Endometrium (tissue), 2 donors: ENCODE results near the gene ABI3BP.
A peak's percentile ranks its signal among the peaks of the same experiment; 100 is the strongest.
"Not testable (repeated sequence)": the region's sequence is repeated elsewhere in the genome, so short reads cannot be mapped to it uniquely, and the experiment has no call there.

Experiments
- FAIRE-seq: peaks from 2 replicates; lab custom pipeline; 2012; peaks lifted over from hg19 to GRCh38; lab: Jason Lieb, UNC
- donor health status: control.
- donor health status: control.

ABI3BP gene, protein sequence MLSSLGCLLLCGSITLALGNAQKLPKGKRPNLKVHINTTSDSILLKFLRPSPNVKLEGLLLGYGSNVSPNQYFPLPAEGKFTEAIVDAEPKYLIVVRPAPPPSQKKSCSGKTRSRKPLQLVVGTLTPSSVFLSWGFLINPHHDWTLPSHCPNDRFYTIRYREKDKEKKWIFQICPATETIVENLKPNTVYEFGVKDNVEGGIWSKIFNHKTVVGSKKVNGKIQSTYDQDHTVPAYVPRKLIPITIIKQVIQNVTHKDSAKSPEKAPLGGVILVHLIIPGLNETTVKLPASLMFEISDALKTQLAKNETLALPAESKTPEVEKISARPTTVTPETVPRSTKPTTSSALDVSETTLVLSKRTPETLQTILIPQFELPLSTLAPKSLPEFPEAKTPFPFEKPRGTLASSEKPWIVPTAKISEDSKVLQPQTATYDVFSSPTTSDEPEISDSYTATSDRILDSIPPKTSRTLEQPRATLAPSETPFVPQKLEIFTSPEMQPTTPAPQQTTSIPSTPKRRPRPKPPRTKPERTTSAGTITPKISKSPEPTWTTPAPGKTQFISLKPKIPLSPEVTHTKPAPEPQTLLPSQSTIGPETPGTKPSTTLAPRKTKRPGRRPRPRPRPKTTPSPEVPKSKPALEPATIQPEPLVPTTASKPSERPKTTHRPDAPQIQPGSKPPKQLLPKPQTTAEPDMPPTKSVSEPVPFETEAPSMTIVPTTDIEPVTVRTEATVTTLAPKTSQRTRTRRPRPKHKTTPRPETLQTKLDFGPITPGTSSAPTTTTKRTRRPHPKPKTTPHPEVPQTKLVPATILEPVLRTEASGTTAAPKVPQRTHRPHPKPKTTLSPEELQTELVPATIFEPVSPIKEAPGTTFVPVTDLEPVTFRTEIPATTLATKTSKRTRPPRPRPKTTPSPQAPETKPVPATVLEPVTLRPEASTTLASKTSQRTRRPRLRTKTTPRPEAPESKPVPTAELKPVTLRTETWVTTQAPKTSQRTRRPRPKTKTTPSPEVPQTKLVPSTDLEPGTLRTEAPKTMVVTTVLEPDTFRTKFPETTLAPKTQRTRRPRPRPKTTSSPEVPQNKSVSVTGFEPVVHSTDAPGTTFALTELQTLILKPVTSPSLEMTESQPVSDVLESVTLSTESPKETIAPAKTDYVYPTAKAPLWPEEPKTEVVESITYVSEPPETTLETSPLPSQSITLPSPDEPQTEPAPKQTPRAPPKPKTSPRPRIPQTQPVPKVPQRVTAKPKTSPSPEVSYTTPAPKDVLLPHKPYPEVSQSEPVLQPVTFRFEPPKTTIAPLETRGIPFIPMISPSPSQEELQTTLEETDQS (N-terminal part only)

GRCh38 chr3:100993309-100993708 lies at the start of gene ABI3BP:
Gene ABI3BP (minus strand): TSS chr3:100993421. CDS start chr3:100993384, 37 bp downstream.
- FAIRE-seq = peak; percentile 80

DNA sequence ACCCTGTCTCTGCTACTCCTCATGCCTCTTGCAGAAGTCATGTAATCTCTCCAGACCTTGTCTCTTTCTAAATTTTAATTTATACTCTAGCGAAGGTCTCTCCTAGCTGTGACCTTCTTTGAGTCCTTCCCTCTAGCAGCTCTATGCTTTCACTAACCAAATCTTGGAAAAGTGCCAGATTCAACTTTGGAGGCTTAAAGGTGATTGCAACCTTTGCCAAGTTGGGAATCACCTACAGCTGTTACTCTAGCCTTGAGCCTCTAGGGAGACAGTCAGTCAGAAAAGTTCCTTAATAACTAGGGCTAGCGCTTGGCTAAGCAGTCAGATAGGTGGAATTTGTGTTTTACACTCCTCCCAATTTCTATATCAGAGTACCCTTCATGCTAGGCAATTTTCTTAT lies 46.1 kb upstream of the ABI3BP start:
- FAIRE-seq = no peak

GRCh38 chr3:101038880-101039279 lies 45.7 kb upstream of the ABI3BP start:
- no peak for FAIRE-seq

DNA sequence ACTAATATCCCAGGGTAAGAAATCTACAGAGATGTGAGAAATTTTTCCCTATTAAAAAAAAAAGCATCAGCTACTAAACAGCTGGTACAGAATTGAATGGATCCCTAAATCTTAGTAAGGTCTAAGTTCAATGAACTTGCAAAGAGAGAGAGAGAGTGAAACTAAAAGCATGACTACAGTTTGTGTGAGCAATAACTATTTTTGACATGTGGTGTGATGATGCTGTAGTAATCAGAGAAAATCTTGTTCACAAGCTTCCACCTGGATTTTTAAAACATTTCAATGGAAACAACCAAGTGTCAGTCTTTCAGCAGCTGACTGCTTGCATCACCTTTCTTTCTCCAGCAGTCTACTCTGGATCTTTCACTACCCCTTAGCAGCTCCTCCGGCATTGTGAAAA lies 45.2 kb upstream of the ABI3BP start:
- no peak for FAIRE-seq

DNA sequence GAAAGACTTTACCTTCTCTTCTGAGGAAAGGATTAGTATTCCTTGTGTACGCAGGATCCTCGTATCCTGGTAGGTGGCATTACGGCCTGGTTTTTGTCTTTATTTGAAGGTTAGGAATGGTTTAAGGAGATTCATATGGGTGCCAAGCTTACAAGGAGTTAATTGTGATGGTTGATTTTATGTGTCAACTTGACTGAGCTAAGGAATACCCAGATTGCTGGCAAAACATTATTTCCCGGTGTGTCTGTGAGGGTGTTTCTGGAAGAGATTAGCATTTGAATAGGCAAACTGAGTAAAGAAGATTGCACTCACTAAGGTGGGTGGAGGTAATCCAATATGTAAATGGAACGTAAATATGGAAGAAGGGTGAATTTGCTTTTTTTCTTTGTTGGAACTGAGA lies 44.4 kb upstream of the ABI3BP start:
- no peak for FAIRE-seq

DNA sequence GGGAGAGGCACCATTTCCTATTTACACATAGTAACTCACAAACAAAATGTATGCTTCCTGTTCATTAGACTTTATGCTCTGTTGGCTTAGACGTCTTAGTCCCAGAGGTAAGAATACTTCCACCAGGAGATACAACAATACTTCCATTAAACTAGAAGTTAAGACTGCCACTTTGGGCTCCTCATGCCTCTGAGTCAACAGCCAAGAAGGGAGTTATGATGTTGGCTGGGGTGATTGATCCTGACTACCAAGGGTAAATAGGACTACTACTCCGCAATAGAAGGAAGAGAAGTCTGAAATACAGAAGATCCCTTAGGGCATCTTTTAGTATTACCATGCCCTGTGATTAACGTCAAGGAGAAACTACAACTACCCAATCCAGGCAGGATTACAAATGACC lies 43.5 kb upstream of the ABI3BP start:
- FAIRE-seq = no peak

GRCh38 chr3:101036213-101036618 lies 43.0 kb upstream of the ABI3BP start:
- FAIRE-seq = no peak

DNA sequence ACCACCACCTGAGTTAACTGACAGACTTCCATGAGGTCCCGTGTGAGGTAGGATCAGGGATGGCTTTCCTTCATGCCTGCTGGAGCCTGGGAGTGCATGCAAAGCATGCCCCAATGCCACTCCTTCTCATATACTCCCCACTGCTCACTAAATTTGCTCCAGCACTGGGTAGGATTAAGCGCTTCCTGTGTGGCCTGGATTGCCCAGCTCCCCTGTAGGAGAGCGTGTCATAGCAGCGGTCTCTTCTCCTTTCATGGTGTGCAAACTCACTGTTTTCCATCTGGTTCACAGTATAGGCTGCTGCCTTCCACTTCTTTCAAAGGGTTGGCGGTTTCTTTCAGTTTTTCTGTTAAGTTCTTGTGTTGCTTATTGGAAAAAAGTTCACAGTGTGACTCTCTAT lies 34.1 kb upstream of the ABI3BP start:
- no peak for FAIRE-seq

GRCh38 chr3:101026881-101027280 lies 33.7 kb upstream of the ABI3BP start:
- FAIRE-seq = no peak

GRCh38 chr3:101026244-101026643 lies 33.0 kb upstream of the ABI3BP start:
- FAIRE-seq = no peak

DNA sequence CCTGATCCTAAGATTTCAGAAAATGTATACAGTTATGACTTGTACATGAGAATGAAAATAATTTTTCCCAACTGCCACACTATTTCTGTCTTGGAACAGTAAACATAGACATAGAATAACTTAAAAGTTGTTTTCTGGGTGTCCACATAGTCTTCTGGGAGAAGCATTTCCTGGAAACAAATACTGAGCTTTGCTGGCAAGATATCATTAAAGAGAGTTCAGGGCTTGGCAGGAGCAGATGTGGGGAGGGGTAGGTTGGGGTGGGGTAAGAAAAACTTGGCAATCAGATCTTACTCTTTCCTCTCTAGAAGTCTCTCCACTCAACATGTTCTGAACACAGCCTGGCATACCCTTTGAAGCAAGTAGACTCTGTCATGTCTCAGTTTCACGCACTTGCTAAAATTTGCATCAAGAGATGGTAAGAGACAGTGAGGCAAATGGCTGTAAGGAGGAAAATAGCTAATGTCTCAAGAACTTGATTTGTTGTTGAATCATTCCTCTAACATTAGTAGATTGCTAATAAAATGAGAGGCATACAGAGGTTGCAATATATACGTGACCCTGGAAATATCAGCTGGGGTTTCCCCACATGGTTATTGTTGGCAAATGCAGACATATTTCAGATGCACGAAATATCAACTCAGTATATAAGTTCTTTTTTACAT lies 27.3 kb upstream of the ABI3BP start:
- no peak for FAIRE-seq

- no peak for FAIRE-seq
Measured at GRCh38 chr3:101017017-101017416, 23.8 kb upstream of the ABI3BP start.

DNA sequence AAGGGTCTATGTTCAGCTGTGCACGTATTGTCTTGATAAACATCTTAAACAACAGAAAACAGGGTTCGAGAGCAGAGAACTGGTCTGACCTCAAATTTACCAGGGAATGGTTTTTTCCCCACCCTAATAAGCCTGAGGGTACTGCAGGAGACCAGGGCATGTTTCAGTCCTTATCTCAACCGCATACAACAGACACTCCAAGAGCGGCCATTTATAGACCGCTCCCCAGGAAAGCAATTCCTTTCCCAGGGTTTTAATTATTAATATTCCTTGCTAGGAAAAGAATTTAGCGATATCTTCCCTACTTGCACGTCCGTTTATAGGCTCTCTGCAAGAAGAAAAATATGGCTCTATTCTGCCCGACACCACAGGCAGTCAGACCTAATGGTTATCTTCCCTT lies 19.1 kb upstream of the ABI3BP start:
- not testable (repeated sequence) for FAIRE-seq

GRCh38 chr3:101011136-101011535 lies 17.9 kb upstream of the ABI3BP start:
- no peak for FAIRE-seq

DNA sequence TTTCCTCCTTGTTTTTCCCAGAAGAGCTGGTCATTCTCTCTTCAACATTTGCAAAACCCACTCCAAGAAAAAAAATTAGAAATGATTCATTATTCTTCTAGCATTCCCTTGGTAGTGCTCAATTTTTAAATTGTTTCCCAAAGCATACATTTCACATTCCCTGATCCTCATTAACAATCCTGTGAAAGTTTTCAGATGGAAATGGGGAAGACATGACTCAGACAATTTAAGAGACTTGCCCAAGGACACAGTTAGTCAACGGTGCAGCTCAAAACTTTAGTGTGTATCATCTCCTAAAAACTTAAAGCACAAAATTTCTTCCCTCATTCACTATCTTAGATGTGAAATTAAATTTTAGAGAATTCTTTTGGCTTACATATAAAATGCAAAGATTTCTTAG lies 17.1 kb upstream of the ABI3BP start:
- no peak for FAIRE-seq

DNA sequence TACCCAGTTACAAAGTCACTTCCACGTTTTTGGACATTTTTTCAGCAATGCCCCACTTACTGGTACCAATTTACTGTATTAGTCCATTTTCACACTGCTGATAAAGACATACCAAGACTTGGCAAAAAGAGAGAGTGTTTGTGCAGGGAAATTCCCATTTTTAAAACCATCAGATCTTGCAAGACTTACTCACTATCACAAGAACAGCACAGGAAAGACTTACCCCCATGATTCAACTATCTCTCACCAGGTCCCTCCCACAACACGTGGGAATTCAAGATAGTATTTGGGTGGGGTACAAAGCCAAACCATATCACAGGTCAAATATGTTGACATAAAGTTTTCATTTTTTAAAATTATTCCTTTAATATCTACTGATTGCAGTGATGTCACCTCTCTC lies 16.2 kb upstream of the ABI3BP start:
- no peak for FAIRE-seq

- no peak for FAIRE-seq
Measured at GRCh38 chr3:100999160-100999559, 5.9 kb upstream of the ABI3BP start.

DNA sequence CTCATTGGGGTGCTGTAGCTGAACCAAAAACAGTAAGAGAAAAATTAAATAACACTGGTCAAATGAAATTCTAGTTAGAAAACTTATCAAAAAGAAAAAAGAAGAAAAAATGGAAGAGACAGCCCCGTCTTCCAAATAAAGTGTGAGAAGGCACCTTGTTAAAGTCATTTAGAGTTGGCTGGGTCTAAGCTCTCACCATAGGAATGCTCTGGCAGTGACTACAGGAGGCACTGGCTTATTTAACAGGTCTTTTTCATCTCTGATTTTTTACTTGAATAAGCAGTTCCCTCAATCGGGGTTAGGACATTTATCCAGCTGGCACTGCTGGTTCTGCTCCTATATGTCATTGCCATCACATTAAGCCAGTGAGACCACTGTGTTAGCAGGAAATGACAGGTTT lies 1.6 kb upstream of the ABI3BP start:
- no peak for FAIRE-seq

GRCh38 chr3:100994187-100994586 lies 966 bp upstream of the ABI3BP start:
- no peak for FAIRE-seq

GRCh38 chr3:100992231-100993012 lies 799 bp downstream of the ABI3BP start:
- FAIRE-seq = no peak

DNA sequence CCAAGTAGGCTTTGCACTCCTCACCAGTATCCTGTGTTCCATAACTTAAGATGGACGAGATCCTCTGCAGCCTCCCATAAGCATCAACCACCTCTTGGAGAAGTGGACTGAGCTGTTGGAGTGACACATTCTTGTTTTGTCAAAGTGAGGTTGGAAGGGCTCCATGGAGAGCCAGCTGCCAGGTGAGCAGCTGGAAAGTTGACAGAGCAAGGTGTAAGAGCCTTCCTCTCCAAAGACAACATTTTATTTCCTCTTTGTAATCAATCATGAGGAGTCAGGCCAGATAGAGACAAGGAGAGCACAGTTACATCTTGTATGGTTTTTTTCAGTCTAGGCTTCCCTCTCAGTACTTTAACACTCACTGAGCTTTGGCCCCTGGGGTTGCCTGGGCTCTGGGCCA lies 5.1 kb downstream of the ABI3BP start:
- no peak for FAIRE-seq
